Renal cortical epithelial cell (primary cell): ENCODE measurements around the gene MAGI2. TPM values are rescaled to one million over a fixed set of nuclear protein-coding genes. Genes with fewer than 3 reads are reported as not detected.

Experiments used
- DNase-seq: peaks from one replicate; pipeline ENCODE4 v3.0.0-alpha.2; 2011; ENCODE audit warnings: low read depth
- total RNA-seq: library from RNA; depleted of rRNA; stranded (reverse); fragments of >200 nt; gene quantifications from 2 replicates; pipeline ENCODE4 v1.2.3, GENCODE V29; 2014

The MAGI2 gene
- total RNA-seq, 1 donor from 2014 or later, result 2.9 TPM

DNA sequence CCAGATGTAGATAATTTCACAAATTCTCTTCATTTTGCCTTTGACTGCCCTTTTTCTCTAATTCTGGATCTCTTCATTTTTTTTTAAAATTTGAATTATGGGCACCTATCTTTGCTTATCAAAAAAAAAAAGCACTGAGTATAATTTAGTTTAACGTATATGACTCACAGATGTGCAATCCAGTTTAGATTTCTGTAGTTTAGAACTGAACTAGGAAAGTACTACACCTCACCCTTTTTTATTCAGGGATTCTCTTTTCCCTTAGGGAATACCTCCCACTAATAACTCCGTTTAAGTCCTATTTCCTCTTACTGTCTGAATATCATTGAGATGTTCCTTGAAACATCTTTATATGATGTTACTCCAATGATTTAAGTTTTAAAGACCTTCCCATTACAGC lies 665.0 kb downstream of the MAGI2 start:
- no peak for DNase-seq

GRCh38 chr7:78787854-78788253 lies 665.6 kb downstream of the MAGI2 start:
- no peak for DNase-seq

- DNase-seq, result no peak
These were observed 667.4 kb downstream of the MAGI2 start for GRCh38 chr7:78786055-78786454.

GRCh38 chr7:78783179-78783962 lies 670.1 kb downstream of the MAGI2 start:
- DNase-seq, result no peak

DNA sequence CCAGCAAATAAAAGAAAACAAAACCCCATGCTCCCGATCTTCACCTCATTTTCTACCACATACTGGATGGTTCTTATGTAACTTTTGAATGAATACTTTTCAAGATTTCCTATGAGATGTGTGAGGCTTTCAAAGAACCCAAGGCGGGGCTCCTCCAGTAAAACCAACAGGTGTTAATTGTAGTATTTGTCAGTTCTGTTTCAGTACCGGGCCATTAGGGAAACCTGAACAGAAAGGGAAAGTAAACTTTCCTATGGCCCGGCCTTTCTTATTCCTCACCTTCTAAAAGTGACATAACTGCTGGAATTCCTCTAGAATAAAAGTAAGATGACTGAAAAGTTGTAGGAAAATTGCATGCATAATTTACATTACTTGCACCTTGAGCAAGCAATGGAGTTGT lies 672.9 kb downstream of the MAGI2 start:
- DNase-seq, result no peak

DNA sequence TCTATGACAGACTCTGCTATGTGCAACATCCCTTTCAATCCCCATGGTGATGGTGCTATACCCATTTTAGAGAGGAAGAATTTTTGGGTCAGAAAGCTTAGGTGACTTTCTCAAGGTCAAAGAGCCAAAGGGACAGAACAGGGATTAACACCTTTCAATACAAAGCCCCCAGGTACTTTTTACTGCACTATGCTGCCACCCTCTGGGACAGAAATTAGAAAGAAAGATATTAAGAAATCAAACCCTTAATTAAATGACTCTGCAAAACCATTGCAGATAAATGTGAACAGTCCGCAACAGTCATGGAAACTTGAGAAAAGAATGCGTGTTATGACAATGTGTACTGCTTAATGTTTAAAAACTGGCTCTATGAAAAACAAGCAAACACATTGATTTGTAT lies 673.7 kb downstream of the MAGI2 start:
- no peak for DNase-seq

DNA sequence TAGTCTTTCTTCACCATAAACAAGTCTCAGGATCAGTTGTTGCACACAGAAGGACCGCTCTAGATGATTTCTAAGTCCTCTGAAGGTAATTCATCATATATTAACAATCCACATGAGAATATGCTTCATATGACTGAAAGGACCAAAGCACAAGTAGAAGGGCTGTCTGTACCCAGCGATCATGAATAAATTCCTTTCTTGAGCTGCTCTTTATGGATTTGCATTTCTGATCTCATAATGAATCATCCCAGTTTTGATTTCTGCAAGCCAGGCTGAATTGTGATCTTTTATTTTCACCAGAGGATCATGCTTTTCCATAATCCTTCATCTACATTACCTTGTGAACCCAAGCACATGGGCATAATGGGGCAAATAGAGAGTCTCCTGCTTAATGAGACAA lies 675.6 kb downstream of the MAGI2 start:
- DNase-seq, result no peak

DNA sequence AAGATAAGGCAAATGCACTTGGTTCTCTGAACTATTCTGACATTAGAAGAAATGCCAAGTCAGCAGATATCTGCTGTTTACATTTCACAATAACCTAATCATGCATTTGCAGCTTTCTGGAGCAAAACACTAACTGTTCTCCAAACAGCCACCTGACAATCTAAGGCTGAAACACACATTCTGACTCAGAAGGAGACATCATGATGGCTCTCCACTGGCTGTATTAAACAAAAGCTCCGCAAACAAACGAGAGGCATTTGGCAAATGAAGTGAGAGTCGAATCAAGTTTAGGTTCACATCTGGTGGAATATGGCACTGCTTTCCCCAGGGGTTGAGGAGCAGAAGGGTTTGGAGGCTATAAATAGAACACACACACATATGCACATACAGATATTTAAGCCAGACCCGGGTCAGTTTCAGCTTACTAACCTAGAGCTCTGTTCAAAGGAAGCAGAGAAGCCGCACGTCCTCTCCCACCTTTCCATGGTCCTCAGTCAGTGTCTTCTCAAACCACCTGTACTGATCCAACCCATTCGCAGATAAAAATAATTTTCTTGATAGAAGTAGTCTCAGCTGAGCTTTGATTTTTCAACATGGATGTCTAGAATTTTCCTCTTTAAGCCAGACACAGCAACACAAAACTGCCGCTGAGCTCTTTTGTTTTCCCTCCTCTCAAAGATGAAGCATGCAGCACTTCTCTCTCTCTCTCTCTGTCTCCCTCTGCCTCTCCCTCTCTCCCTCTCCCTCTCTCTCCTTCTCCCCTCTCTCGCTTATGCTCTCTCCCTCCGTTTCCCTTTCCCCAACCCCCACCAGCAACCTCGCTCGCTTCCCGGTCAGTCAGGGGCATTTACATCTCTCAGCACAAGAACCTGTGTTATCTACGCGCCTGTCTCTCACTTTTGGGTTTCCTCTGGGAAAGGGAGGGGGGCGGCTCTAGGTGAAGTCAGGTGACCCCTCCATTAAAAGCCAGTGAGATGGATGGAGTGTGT lies 682.8 kb downstream of the MAGI2 start:
- DNase-seq, result peak; percentile 61

DNA sequence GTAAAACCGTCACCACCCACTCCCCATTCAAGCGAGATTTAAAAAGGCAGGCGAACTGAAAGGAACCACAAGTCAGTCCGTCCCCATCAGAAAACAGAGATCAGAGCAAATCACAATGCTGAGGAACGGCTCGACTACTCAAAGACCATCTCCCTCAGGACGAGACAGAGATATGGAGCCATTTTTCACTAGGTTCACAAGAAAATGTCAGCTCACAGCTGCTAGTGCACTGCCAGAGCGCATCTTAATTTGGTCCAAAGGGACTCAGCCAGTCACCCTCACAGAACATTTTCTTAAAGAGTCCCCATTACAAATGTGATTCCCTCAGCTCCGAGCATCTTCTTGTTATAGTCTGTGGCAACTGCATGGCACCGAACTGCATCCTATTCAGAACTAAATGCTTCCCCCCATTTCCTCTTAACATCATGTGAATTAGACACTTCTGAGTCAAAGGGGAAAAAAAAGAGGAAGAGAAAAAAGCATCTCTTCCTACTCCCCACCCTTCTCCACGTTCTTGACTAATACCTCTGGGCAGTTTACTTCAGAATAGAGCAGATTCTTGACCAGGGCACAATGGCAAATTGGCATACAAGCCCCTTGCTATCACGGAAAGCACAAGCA lies 683.9 kb downstream of the MAGI2 start:
- DNase-seq, result peak; percentile 10

DNA sequence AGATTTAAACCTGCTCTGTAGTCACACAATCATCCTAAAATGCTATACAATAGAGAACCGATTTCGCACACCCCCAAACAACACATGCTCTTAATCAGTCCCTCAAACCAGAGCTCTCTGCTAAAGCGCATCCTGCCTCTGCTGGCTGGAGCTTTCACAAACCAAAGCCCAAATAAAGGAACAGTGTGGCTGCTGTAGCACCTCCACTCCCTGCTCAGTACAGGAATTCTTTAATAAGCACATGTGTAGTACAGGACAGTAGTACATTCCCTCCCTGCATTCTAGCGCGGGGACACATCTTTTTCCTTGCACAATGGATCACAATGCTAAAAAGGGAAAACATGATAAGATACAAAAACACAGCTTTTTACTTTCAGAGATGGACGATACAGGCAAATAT lies 684.6 kb downstream of the MAGI2 start:
- peak; percentile 9 for DNase-seq

- DNase-seq, result no peak
These were observed 687.3 kb downstream of the MAGI2 start for GRCh38 chr7:78765943-78766729.

GRCh38 chr7:78764571-78764970 lies 688.9 kb downstream of the MAGI2 start:
- no peak for DNase-seq

DNA sequence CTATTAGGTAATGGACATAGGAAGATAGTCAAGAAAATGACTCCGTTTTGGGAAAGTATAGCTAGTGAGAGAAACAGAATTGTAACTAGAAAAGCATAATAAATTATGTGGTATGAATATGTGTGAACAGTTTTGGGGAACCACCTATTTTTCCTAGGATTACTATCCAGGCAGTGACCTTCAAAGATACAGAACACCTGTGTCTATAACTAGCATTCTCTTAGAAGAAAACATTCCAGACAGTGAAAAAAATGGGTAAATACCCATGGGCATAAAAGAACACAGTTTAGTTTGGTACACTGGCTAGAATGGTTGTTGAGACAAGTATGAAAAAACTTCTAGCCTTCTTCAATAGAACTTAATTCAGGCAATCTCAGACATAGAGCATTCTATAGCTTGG lies 690.8 kb downstream of the MAGI2 start:
- DNase-seq, result no peak

DNA sequence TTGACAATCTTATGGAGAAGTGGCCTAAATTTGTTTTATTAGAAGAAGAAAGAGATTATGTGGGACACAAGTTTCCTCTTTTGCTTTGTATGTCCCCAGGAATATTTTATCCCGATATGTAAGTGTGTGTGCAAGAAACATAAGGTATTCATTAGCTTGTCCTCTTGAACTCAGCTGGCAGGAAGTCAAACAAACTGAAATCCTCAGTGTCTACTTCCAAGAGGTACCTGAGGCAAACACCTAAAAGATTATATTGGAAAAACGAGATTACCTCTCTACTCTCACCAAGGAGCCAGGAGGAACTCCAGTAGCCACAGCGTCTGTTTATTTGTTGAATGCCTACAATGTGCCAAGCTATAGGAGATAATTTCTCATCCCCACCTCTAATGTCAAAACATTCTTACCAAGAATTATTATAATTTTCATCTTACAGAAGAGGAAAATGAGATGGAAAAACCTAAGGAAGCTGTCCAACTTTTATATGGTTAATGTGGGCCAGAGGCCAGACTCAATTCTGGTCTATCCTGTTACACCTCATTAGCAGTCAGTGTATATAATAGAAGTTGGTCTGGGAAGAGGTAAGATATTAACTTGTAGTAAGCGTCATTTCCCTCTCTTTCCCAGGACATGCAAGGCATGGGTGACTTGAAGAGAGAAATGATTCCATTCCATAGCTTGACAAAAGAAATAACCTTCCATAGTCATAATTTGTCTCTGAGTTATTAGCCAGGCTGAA lies 692.7 kb downstream of the MAGI2 start:
- DNase-seq, result peak; percentile 92

GRCh38 chr7:78752554-78752953 lies 700.9 kb downstream of the MAGI2 start:
- DNase-seq, result no peak

GRCh38 chr7:78751253-78751652 lies 702.2 kb downstream of the MAGI2 start:
- no peak for DNase-seq

DNA sequence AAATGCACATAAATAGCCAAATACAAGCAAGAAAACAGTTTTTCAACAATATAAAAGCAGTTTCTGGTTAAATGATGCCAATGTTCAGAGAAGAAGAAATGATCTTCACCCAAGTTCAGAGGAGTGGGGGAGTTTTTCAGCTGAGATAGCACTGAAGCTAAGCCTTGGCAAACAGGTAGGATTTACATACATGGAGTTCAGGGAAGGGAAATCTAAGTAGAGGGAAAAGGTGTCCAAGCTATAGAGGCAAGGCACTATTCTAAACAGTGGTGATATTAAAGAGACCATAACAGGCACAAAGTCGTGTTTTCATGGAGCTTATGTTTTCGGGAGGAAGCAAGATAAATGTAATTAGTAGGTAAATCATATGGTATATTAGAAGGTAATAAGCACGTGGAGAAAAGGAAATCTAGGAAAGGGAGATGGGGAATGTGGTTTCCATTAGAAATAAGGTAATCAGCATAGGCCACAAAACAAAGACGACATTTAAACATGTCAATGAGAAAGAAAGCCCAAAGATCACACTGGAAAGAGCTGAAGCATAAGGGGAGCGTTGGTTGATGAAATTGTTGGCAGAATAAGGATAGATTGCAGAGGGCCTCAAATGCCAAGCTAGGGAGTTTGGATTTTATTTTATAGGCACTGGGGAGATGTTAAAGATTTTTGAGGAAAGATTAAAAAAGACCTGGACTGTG lies 704.3 kb downstream of the MAGI2 start:
- DNase-seq, result no peak

- DNase-seq, result no peak
These were observed 705.9 kb downstream of the MAGI2 start for GRCh38 chr7:78747592-78747991.

DNA sequence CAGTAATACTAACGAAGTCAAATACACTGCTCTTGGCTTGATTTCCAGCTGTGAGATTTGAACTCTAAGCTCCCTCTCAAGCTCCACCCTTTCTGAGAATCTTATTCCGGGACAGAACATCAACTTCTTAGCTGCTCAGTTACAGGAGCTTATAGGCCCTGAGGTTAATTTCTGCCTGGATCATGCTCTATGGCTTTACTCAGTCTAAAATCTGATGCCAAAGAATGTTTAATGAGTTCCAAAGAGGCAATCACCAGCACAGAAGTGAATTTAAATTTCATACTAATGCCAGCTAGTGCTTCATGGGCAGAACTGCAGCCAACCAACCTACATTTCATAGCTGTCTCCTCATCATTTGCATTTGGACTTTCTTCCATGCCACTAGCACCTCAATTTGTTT lies 707.2 kb downstream of the MAGI2 start:
- peak; percentile 73 for DNase-seq

- no peak for DNase-seq
These were observed 710.8 kb downstream of the MAGI2 start for GRCh38 chr7:78742694-78743093.
